ENCODE data around the gene MT2A. TPM values are rescaled to one million over a fixed set of nuclear protein-coding genes. Genes with fewer than 3 reads are reported as not detected.

The MT2A gene
- total and polyA plus RNA-seq, 7 experiments from 2014 or later: 15.0 to 435 (median 40.7) TPM

DNA sequence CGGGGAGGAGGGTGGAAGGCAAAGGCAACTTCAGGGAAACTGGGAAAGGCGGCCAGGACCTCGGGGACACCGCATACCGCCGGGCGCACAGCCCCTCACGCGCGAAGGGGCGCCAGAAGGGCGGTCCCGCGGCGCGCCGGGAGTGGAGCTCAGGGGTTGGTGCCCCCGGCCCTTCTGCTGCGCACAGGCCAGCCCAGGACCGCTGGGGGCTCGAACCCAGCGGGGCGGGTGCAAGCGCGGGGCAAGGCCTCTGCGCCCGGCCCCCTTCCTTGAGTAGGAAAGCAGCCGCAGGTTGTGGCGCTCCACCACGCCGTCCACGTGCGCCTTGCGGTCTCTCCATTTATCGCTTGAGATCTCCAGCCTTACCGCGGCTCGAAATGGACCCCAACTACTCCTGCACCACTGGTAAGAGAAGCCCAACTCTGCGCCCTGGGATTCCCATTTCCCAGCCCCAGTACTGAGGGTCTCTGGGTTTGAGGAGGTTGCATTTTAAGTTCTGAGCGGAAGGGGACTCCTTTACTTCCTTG is 27.1 kb downstream of the MT2A start:
- intact Hi-C loops (cut with micrococcal nuclease): no loop called here
- no peak for ATAC-seq

DNA sequence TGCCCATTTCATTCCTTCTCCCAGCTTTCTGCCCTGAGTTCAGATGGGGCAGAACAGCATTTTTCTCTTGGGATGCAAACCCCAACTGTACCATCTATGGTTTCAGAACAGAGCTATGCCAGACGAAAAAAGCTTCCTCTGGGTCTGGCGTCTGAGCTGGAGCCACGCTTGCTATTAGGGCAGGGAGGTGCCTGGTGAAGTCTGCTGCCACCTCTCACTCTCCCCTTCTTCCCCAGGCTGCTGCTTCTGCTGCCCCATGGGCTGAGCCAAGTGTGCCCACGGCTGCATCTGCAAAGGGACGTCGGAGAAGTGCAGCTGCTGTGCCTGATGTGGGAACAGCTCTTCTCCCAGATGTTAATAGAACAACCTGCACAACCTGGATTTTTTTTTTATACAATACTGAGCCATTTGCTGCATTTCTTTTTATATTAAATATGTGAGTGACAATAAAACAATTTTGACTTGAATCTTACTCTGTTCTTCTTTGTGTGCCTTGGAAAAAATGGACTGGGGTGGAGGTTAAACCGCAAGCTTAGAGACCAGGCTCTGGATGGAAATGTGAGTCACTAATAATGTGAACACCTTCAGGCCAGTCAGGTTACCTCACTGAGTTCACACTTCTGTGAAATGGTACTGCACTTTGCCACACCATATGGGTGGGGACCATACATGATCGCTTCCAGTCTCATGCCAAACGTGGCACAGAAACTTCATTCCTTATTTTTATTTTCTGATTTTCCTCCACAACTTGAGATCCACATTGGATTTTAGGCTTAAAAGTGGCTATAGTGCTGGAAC is 28.4 kb downstream of the MT2A start:
- Mint-ChIP-seq H3K36me3 (peaks cover 0 to 2% (median 0%) of the 10 kb centered on the region in 5 donors), H3K9me3 (peaks cover 0 to 6% (median 0%) of the 10 kb centered on the region in 11 donors), H3K27me3 (peaks cover 79 to 92% (median 85%) of the 10 kb centered on the region in 5 donors), H3K27ac (no peak overlapping the region), H3K4me1 (peaks cover 18 to 43% (median 29%) of the 10 kb centered on the region in 7 donors), H3K4me3 (peak overlapping the region in 1 of 10 donors; percentile 57)
- no peak for DNase-seq
- intact Hi-C loops (cut with micrococcal nuclease): no loop called here
- Histone ChIP-seq H3K27ac (ENCODE audit: low read depth, low read length) (no peak overlapping the region), H3K9me3 (ENCODE audit: control insufficient read depth in 2 of 3, low read length in 3 of 3) (no peaks in the 10 kb centered on the region), H3K27me3 (ENCODE audit: control insufficient read depth in 2 of 2, insufficient read depth in 2 of 2, low read length in 2 of 2) (peaks cover 7 to 35% of the 10 kb centered on the region in 2 donors), H3K4me3 (ENCODE audit: low read length) (no peak overlapping the region), H3K4me1 (ENCODE audit: control insufficient read depth in 2 of 2, insufficient read depth in 2 of 2, low read length in 2 of 2) (peaks cover 4 to 10% of the 10 kb centered on the region in 2 donors), H3K36me3 (ENCODE audit: control insufficient read depth in 2 of 3, insufficient read depth in 3 of 3, low read length in 3 of 3) (no peaks in the 10 kb centered on the region)
- ChIA-PET POLR2A (interaction anchor here (1.1 kb wide), 1 partner anchor 28 kb away, joined by 3 read pairs; the partner anchor contains the start of gene MT2A), CTCF (interaction anchor here (0.6 to 1.3 kb wide), 3 partner anchors 9 to 142 kb away, joined by 3 to 4 read pairs (median 3); no protein-coding TSS in a partner anchor)
- ATAC-seq: no peak

More for the DNA sequence above, 27.1 kb downstream of the MT2A start:
- Mint-ChIP-seq H3K4me3 (peak overlapping the region; percentile 48 to 83 (median 70)), H3K9me3 (peaks cover 0 to 4% (median 0%) of the 10 kb centered on the region in 11 donors), H3K4me1 (peaks cover 20 to 48% (median 28%) of the 10 kb centered on the region in 7 donors), H3K36me3 (peaks cover 0 to 4% (median 0%) of the 10 kb centered on the region in 5 donors), H3K27me3 (peaks cover 83 to 94% (median 89%) of the 10 kb centered on the region in 5 donors), H3K27ac (no peak overlapping the region)
- POLR2A ChIA-PET: no interaction called here
- no peak overlapping the region for H3K27ac ChIP-seq (ENCODE audit: low read depth, low read length)
- no peaks in the 10 kb centered on the region for H3K36me3 ChIP-seq (ENCODE audit: control insufficient read depth in 2 of 3, insufficient read depth in 3 of 3, low read length in 3 of 3)
- CTCF ChIA-PET: interaction anchor here (0.9 to 1.6 kb wide), 2 partner anchors 11 to 27 kb away, joined by 3 read pairs; no protein-coding TSS in a partner anchor
- no peak overlapping the region for H3K4me3 ChIP-seq (ENCODE audit: low read length)
- no peak for DNase-seq
- peaks cover 7 to 38% of the 10 kb centered on the region in 2 donors for H3K27me3 ChIP-seq (ENCODE audit: control insufficient read depth in 2 of 2, insufficient read depth in 2 of 2, low read length in 2 of 2)
- no peaks in the 10 kb centered on the region for H3K9me3 ChIP-seq (ENCODE audit: control insufficient read depth in 2 of 3, low read length in 3 of 3)
- H3K4me1 ChIP-seq (ENCODE audit: control insufficient read depth in 2 of 2, insufficient read depth in 2 of 2, low read length in 2 of 2): peaks cover 4 to 10% of the 10 kb centered on the region in 2 donors

DNA sequence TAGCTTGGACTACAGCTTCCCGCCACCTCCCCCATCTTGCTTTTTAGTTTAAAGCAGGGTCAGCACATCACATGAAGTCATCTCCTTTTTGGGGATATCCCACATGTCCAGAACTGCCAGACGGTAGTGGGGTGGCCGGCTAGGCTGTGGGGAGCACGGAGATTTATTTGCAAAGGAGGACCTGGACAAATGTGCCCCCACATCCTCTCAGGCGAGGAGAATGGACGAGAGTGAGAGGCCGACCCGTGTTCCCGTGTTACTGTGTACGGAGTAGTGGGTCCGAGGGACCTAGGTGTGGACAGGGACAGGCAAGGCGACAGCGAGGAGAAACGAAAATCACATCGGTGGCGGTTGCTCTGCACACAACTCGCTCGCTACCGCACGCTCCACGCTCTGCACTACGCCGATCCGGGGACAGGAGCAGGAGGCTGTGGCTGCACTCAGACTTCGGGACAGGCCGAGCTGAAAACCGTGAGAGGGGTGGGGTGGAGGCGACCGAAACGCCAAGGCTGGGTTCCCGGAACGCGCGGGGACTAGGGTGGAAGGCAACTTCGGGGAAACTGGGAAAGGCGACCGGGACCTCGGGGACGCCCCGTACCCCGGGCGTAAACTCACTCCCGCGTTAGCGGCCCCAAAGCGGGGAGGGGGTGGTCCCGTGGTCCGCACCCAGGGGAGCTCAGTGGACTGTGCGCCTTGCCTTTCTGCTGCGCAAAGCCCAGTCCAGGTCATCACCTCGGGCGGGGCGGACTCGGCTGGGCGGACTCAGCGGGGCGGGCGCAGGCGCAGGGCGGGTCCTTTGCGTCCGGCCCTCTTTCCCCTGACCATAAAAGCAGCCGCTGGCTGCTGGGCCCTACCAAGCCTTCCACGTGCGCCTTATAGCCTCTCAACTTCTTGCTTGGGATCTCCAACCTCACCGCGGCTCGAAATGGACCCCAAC is 29.7 kb downstream of the MT2A start, which contains the start of gene MT1A:
TSS of gene MT1A (plus strand) at position 853 of the 937 bp plus-strand sequence. CDS start at position 926, 73 bp downstream.
- ChIA-PET CTCF (interaction anchor here (1.3 kb wide), 1 partner anchor 8 kb away, joined by 4 read pairs; no protein-coding TSS in a partner anchor), POLR2A (interaction anchor here (0.9 kb wide), 1 partner anchor 11 kb away, joined by 4 read pairs; no protein-coding TSS in a partner anchor)
- Histone ChIP-seq H3K27me3 (ENCODE audit: control insufficient read depth in 2 of 2, insufficient read depth in 2 of 2, low read length in 2 of 2) (peaks cover 7 to 23% of the 10 kb centered on the region in 2 donors), H3K36me3 (ENCODE audit: control insufficient read depth in 2 of 3, insufficient read depth in 3 of 3, low read length in 3 of 3) (no peaks in the 10 kb centered on the region), H3K27ac (ENCODE audit: low read depth, low read length) (no peak within 1 kb of the TSS), H3K4me3 (ENCODE audit: low read length) (no peak within 1 kb of the TSS), H3K9me3 (ENCODE audit: control insufficient read depth in 2 of 3, low read length in 3 of 3) (no peaks in the 10 kb centered on the region), H3K4me1 (ENCODE audit: control insufficient read depth in 2 of 2, insufficient read depth in 2 of 2, low read length in 2 of 2) (peaks cover 0 to 14% of the 10 kb centered on the region in 2 donors)
- intact Hi-C loops (cut with micrococcal nuclease): no loop called here
- H3K36me3 Mint-ChIP-seq: peaks cover 0 to 2% (median 0%) of the 10 kb centered on the region in 5 donors
- no peak within 1 kb of the TSS for H3K27ac Mint-ChIP-seq
- DNase-seq: peak in 1 of 9 donors; percentile 42
- no peak for ATAC-seq
- H3K9me3 Mint-ChIP-seq: peaks cover 0 to 6% (median 0%) of the 10 kb centered on the region in 11 donors
- peak within 1 kb of the TSS in 7 of 10 donors; percentile 42 to 86 (median 54) for H3K4me3 Mint-ChIP-seq
- peaks cover 22 to 50% (median 34%) of the 10 kb centered on the region in 7 donors for H3K4me1 Mint-ChIP-seq
- H3K27me3 Mint-ChIP-seq: peaks cover 71 to 94% (median 75%) of the 10 kb centered on the region in 5 donors

DNA sequence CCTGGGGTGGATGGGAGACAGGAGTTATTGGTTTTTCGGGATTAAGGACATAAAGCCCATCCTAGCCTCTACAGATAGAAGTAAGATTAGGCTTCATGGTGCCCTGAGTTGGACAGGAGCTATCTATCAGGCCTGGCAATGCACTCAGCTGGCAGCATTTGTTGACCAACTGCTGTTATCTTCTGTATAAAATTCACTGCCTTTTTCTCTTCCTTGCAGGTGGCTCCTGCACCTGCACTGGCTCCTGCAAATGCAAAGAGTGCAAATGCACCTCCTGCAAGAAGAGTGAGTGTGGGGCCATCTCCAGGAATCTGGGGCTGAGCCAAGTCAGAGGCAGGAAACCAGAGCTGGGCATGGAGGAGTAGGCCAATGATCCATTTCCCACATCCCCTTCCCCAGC is 30.7 kb downstream of the MT2A start:
- ATAC-seq (no peak), DNase-seq (no peak)
- Histone ChIP-seq H3K27ac (ENCODE audit: low read depth, low read length) (no peak overlapping the region), H3K4me3 (ENCODE audit: low read length) (no peak overlapping the region), H3K27me3 (ENCODE audit: control insufficient read depth in 2 of 2, insufficient read depth in 2 of 2, low read length in 2 of 2) (peaks cover 7 to 23% of the 10 kb centered on the region in 2 donors), H3K36me3 (ENCODE audit: control insufficient read depth in 2 of 3, insufficient read depth in 3 of 3, low read length in 3 of 3) (no peaks in the 10 kb centered on the region), H3K9me3 (ENCODE audit: control insufficient read depth in 2 of 3, low read length in 3 of 3) (no peaks in the 10 kb centered on the region), H3K4me1 (ENCODE audit: control insufficient read depth in 2 of 2, insufficient read depth in 2 of 2, low read length in 2 of 2) (peaks cover 7 to 23% of the 10 kb centered on the region in 2 donors)
- Mint-ChIP-seq H3K27me3 (peaks cover 64 to 90% (median 67%) of the 10 kb centered on the region in 5 donors), H3K4me1 (peaks cover 27 to 55% (median 38%) of the 10 kb centered on the region in 7 donors), H3K9me3 (peaks cover 0 to 4% (median 0%) of the 10 kb centered on the region in 11 donors), H3K4me3 (no peak overlapping the region), H3K27ac (no peak overlapping the region), H3K36me3 (peaks cover 0 to 2% (median 0%) of the 10 kb centered on the region in 5 donors)
- ChIA-PET CTCF (no interaction called here), POLR2A (interaction anchor here (0.9 kb wide), 1 partner anchor 11 kb away, joined by 4 read pairs; no protein-coding TSS in a partner anchor)
- intact Hi-C loops (cut with micrococcal nuclease): no loop called here

DNA sequence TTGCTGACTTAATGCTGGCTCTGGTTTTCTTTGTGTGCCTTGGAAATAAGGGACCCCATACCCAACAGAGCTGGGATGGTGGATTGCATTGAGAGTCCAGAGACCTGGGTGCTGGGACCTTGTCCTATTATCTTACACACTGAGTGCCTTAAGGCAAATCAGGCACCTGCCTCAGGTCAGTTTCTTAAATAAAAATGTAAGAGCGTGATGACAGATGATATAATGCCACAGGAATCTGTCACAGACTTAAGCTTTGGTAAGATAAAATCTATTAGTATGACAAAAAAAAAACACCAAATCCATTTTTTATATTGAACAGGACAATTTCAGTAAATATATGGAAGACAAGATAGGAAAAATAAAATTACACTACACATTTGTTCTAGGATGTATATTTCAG is 31.7 kb downstream of the MT2A start:
- peaks cover 4 to 14% of the 10 kb centered on the region in 2 donors for H3K27me3 ChIP-seq (ENCODE audit: control insufficient read depth in 2 of 2, insufficient read depth in 2 of 2, low read length in 2 of 2)
- intact Hi-C loops (cut with micrococcal nuclease): loop anchor here in 1 of 2 donors (5.0 kb wide), 1 partner anchor 42 kb away; the partner anchor contains the start of gene MT1X

More for the DNA sequence above, 31.7 kb downstream of the MT2A start:
- Histone ChIP-seq H3K9me3 (ENCODE audit: control insufficient read depth in 2 of 3, low read length in 3 of 3) (no peaks in the 10 kb centered on the region), H3K4me1 (ENCODE audit: control insufficient read depth in 2 of 2, insufficient read depth in 2 of 2, low read length in 2 of 2) (peaks cover 11 to 21% of the 10 kb centered on the region in 2 donors), H3K4me3 (ENCODE audit: low read length) (no peak overlapping the region), H3K27ac (ENCODE audit: low read depth, low read length) (no peak overlapping the region), H3K36me3 (ENCODE audit: control insufficient read depth in 2 of 3, insufficient read depth in 3 of 3, low read length in 3 of 3) (no peaks in the 10 kb centered on the region)
- H3K27me3 Mint-ChIP-seq: peaks cover 54 to 85% (median 57%) of the 10 kb centered on the region in 5 donors
- no peak for DNase-seq
- ChIA-PET CTCF (no interaction called here), POLR2A (interaction anchor here (1.0 kb wide), 1 partner anchor 122 kb away, joined by 3 read pairs; no protein-coding TSS in a partner anchor)
- H3K9me3 Mint-ChIP-seq: peaks cover 0 to 2% (median 0%) of the 10 kb centered on the region in 11 donors
- ATAC-seq: no peak
- peak overlapping the region in 1 of 10 donors; percentile 30 for H3K4me3 Mint-ChIP-seq
- H3K36me3 Mint-ChIP-seq: no peaks in the 10 kb centered on the region
- H3K4me1 Mint-ChIP-seq: peaks cover 28 to 56% (median 35%) of the 10 kb centered on the region in 7 donors
- no peak overlapping the region for H3K27ac Mint-ChIP-seq

All from naive thymus-derived CD4-positive, alpha-beta T cell (primary cell).